Mesendoderm (in vitro differentiated cells): ENCODE measurements around the gene ADGRV1.

Experiments used
- DNase-seq: peaks from one replicate; pipeline ENCODE4 v3.0.0; 2013
- H2AK5ac ChIP-seq: 2 replicates; pipeline ENCODE4 v1.6.1; 2013; ENCODE audit warnings: low read length, inconsistent platforms
- H2BK120ac ChIP-seq: 2 replicates; pipeline ENCODE4 v1.6.1; 2013; ENCODE audit warnings: low read depth, mild to moderate bottlenecking, low read length, moderate library complexity, mixed read lengths
- H2BK15ac ChIP-seq: replicated peaks from 2 replicates; pipeline ENCODE4 v1.6.1; 2013; ENCODE audit warnings: low read depth, mild to moderate bottlenecking, moderate library complexity
- H2BK5ac ChIP-seq: 2 replicates; pipeline ENCODE4 v1.6.1; 2013; ENCODE audit warnings: low read length, inconsistent platforms
- H3K18ac ChIP-seq: 2 replicates; pipeline ENCODE4 v1.6.1; 2013; ENCODE audit warnings: mild to moderate bottlenecking, low read length, mixed read lengths
- H3K23ac ChIP-seq: one replicate; pipeline ENCODE4 v1.6.1; 2013; ENCODE audit warnings: low read length
- H3K27ac ChIP-seq: 2 replicates; pipeline ENCODE4 v1.5.1; 2013; ENCODE audit warnings: low read depth, mild to moderate bottlenecking, inconsistent platforms, low read length, moderate library complexity
- H3K27me3 ChIP-seq: 2 replicates; pipeline ENCODE4 v1.6.1; 2013; ENCODE audit warnings: low read length, control low read depth, mild to moderate bottlenecking, inconsistent platforms; ENCODE audit not compliant: insufficient read depth, poor library complexity
- H3K36me3 ChIP-seq: 2 replicates; pipeline ENCODE4 v1.6.1; 2013; ENCODE audit warnings: low read length, inconsistent platforms; ENCODE audit not compliant: control insufficient read depth, insufficient read depth
- H3K4ac ChIP-seq: one replicate; pipeline ENCODE4 v1.6.1; 2013; ENCODE audit warnings: low read depth, mild to moderate bottlenecking, low read length, moderate library complexity
- H3K4me1 ChIP-seq: 2 replicates; pipeline ENCODE4 v1.6.1; 2013; ENCODE audit warnings: low read depth, low read length, inconsistent platforms; ENCODE audit not compliant: control insufficient read depth
- H3K4me2 ChIP-seq: 2 replicates; pipeline ENCODE4 v1.6.1; 2013; ENCODE audit warnings: low read length
- H3K4me3 ChIP-seq: 2 replicates; pipeline ENCODE4 v1.5.1; 2013; ENCODE audit warnings: mild to moderate bottlenecking, low read length
- H3K56ac ChIP-seq: one replicate; pipeline ENCODE4 v1.6.1; 2013; ENCODE audit warnings: low read length
- H3K79me1 ChIP-seq: 2 replicates; pipeline ENCODE4 v1.6.1; 2013; ENCODE audit warnings: low read length, inconsistent platforms
- H3K79me2 ChIP-seq: 2 replicates; pipeline ENCODE4 v1.6.1; 2013; ENCODE audit warnings: mild to moderate bottlenecking, low read length; ENCODE audit not compliant: control insufficient read depth, insufficient read depth
- H3K9ac ChIP-seq: 2 replicates; pipeline ENCODE4 v1.6.1; 2013; ENCODE audit warnings: low read length, inconsistent platforms
- H4K5ac ChIP-seq: one replicate; pipeline ENCODE4 v1.6.1; 2013; ENCODE audit warnings: low read length
- H4K8ac ChIP-seq: one replicate; pipeline ENCODE4 v1.6.1; 2013; ENCODE audit warnings: low read depth, mild to moderate bottlenecking, control low read depth, low read length, moderate library complexity
- WGBS: extraction: QIAGEN DNeasy Blood & Tissue Kit; methylation state at CpG from one replicate; pipeline ENCODE4 v1.1.7; 2013; ENCODE audit warnings: low lambda C conversion rate, missing lambda C conversion rate; ENCODE audit not compliant: insufficient coverage; ENCODE audit errors: extremely low coverage; 5-methylcytosine and 5-hydroxymethylcytosine counted together

ADGRV1 gene

DNA sequence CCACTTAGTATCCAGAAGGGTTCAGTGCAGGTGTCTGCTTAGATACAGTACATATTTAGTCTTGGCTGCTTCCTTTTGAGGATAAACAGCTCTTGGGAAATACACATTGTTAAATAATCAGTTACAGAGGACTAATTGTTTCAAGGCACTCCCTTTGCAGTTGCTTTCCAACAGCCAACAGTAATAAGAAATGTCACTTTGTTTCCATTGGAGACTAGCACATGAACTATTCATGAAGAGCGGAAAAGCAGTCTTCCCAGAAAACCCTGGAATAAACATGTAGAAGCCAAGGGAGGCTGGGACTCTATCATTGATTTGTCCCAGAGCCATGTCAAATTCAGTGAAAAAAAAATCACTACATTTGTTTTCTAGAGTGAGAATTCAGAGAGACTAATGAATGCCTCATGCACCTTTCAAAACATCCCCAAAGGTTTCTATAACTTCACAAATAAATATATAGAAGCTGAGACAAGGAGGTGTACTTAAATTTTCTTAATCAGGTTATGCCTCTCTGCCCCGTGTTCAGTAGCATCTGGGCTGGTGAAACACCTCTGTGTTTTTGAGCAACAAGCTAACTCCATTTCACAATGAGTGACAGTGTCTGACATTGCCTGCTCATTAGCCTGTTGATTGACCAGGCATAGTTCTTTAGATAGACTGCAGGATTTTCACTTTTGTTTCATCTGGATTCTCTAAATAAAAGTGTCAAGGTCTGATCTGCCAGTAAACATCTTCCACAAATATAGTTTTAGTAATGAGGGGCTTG is 553.1 kb downstream of the ADGRV1 start:
- no peak overlapping the region for H2BK120ac ChIP-seq
- H3K36me3 ChIP-seq = no peaks in the 10 kb centered on the region
- no peak for DNase-seq
- no peaks in the 10 kb centered on the region for H3K4me1 ChIP-seq
- no peak overlapping the region for H2BK15ac ChIP-seq
- H3K27ac ChIP-seq = no peak overlapping the region
- no peak overlapping the region for H4K8ac ChIP-seq
- H2BK5ac ChIP-seq = no peak overlapping the region
- H3K79me1 ChIP-seq = no peaks in the 10 kb centered on the region
- H2AK5ac ChIP-seq = no peak overlapping the region
- no peak overlapping the region for H3K4me3 ChIP-seq
- H3K27me3 ChIP-seq = no peaks in the 10 kb centered on the region
- H3K18ac ChIP-seq = no peak overlapping the region
- no peak overlapping the region for H3K9ac ChIP-seq
- no peak overlapping the region for H3K56ac ChIP-seq
- H4K5ac ChIP-seq = no peak overlapping the region
- no peak overlapping the region for H3K4ac ChIP-seq
- no peaks in the 10 kb centered on the region for H3K79me2 ChIP-seq
- no peak overlapping the region for H3K4me2 ChIP-seq
- no peak overlapping the region for H3K23ac ChIP-seq
- WGBS = no CpG with 5 or more reads among the region's 2 CpGs

- Histone ChIP-seq H3K4me2 (no peak overlapping the region), H3K4me1 (no peaks in the 10 kb centered on the region), H3K18ac (no peak overlapping the region), H3K27ac (no peak overlapping the region), H2BK5ac (no peak overlapping the region), H4K8ac (no peak overlapping the region), H3K23ac (no peak overlapping the region), H2BK15ac (no peak overlapping the region), H3K4me3 (no peak overlapping the region), H2AK5ac (no peak overlapping the region), H3K9ac (no peak overlapping the region), H3K79me2 (no peaks in the 10 kb centered on the region), H3K4ac (no peak overlapping the region), H3K36me3 (no peaks in the 10 kb centered on the region), H3K27me3 (no peaks in the 10 kb centered on the region), H2BK120ac (no peak overlapping the region), H4K5ac (no peak overlapping the region), H3K56ac (no peak overlapping the region), H3K79me1 (no peaks in the 10 kb centered on the region)
- no CpG with 5 or more reads among the region's 2 CpGs for WGBS
- DNase-seq = no peak
These were observed 556.1 kb downstream of the ADGRV1 start for GRCh38 chr5:91114658-91115057.

- Histone ChIP-seq H3K4me3 (no peak overlapping the region), H3K79me2 (no peaks in the 10 kb centered on the region), H3K4me2 (no peak overlapping the region), H3K56ac (no peak overlapping the region), H2BK120ac (no peak overlapping the region), H3K27ac (no peak overlapping the region), H3K4me1 (no peaks in the 10 kb centered on the region), H2AK5ac (no peak overlapping the region), H3K18ac (no peak overlapping the region), H3K79me1 (no peaks in the 10 kb centered on the region), H4K5ac (no peak overlapping the region), H2BK15ac (no peak overlapping the region), H4K8ac (no peak overlapping the region), H3K23ac (no peak overlapping the region), H3K36me3 (no peaks in the 10 kb centered on the region), H3K4ac (no peak overlapping the region), H3K9ac (no peak overlapping the region), H3K27me3 (no peaks in the 10 kb centered on the region), H2BK5ac (no peak overlapping the region)
- DNase-seq = no peak
- WGBS = no CpG with 5 or more reads among the region's 3 CpGs
These were observed 559.8 kb downstream of the ADGRV1 start for GRCh38 chr5:91118354-91118753.

DNA sequence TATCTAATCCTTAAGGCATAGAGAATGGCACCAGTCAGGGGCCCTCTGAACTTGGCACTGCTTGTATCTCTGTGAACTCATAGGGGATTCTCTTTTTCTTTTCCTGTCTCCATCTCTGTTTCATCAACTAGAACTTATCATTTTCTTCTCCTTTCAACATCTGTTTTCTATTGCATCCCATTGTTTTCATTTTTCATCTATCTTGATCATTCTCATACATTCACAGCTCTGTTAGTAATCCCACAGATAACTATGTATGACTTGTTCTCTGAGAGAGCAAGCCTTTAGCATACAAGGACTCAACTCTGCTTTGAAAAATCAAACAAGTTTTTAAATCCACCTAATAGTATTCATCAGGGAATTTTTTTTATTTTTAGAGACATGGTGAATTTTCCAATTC is 560.2 kb downstream of the ADGRV1 start:
- H3K4me2 ChIP-seq = no peak overlapping the region
- H2BK15ac ChIP-seq = no peak overlapping the region

GRCh38 chr5:91119217-91119616 is 560.6 kb downstream of the ADGRV1 start:
- Histone ChIP-seq H3K36me3 (no peaks in the 10 kb centered on the region), H3K27me3 (no peaks in the 10 kb centered on the region), H3K4me1 (no peaks in the 10 kb centered on the region), H3K9ac (no peak overlapping the region), H3K4me2 (no peak overlapping the region), H2AK5ac (no peak overlapping the region), H4K5ac (no peak overlapping the region), H4K8ac (no peak overlapping the region), H3K4me3 (no peak overlapping the region), H3K23ac (no peak overlapping the region), H3K56ac (no peak overlapping the region), H3K18ac (peak overlapping the region; percentile 75), H2BK120ac (no peak overlapping the region), H3K4ac (no peak overlapping the region), H3K79me2 (no peaks in the 10 kb centered on the region), H2BK15ac (peak overlapping the region; percentile 45), H3K27ac (no peak overlapping the region), H3K79me1 (no peaks in the 10 kb centered on the region), H2BK5ac (no peak overlapping the region)
- no CpG with 5 or more reads among the region's 4 CpGs for WGBS
- DNase-seq = no peak

More for the DNA sequence above, 560.2 kb downstream of the ADGRV1 start:
- no peak overlapping the region for H3K23ac ChIP-seq
- H3K4ac ChIP-seq = no peak overlapping the region
- no peak overlapping the region for H4K8ac ChIP-seq
- no peak overlapping the region for H2BK5ac ChIP-seq
- H3K18ac ChIP-seq = peak overlapping the region; percentile 75
- no peak overlapping the region for H4K5ac ChIP-seq
- H2BK120ac ChIP-seq = no peak overlapping the region
- no peaks in the 10 kb centered on the region for H3K36me3 ChIP-seq
- no peak for DNase-seq
- no peak overlapping the region for H2AK5ac ChIP-seq
- no peaks in the 10 kb centered on the region for H3K79me1 ChIP-seq
- H3K56ac ChIP-seq = no peak overlapping the region
- no peaks in the 10 kb centered on the region for H3K4me1 ChIP-seq
- H3K79me2 ChIP-seq = no peaks in the 10 kb centered on the region
- no peak overlapping the region for H3K9ac ChIP-seq
- no peak overlapping the region for H3K27ac ChIP-seq
- H3K27me3 ChIP-seq = no peaks in the 10 kb centered on the region
- H3K4me3 ChIP-seq = no peak overlapping the region
